NCI-H1436 (cell line): Measurements from ENCODE around the gene APELA.
A peak's percentile ranks its signal among the peaks of the same experiment; 100 is the strongest.
"Not testable (repeated sequence)": the region's sequence is repeated elsewhere in the genome, so short reads cannot be mapped to it uniquely, and the experiment has no call there.

Source experiments
- DNase-seq: peaks from one replicate; lab custom pipeline; 2025; lab: John Stamatoyannopoulos, UW

APELA gene

DNA sequence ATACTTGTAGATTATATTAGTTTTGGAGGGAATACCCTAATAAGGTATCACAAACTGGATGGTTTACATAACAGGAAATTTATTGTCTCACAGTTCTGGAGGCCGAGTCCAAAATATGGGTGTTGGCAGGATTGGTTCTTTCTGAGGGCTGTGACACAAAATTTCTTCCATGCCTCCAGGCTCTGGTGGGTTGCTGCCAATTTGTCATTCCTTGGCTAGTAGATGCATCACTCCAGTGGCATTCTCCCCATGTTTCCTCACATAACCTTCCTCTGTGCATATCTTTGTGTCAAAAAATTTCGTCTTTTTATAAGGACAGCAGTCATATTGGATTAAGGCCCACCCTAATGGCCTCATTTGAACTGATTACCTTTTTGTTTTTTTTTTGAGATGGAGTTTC lies 49.3 kb downstream of the APELA start:
- DNase-seq: no peak

DNA sequence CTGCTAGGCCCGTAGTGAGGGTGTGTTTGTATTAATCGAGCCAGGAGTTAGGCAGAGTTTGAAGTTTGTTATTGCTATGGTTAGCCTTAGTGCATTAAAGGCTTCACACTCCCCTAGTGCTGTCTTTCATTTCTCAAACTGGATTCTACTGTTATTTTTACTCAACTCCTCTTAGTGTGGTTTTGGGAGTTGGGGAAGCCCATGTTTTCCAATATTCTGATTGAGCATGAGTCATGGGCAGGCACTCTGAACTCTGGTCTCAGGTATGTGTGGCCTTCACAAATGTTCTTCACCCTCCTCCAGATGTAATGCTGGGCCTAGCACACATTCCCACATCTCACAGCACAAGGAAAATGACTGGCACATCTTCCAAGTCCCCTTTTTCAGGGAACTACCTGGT lies 50.1 kb downstream of the APELA start:
- DNase-seq: not testable (repeated sequence)

- no peak for DNase-seq
Observed at GRCh38 chr4:164930647-164931046, 53.7 kb downstream of the APELA start.

- DNase-seq: no peak
Observed at GRCh38 chr4:164931551-164932324, 54.8 kb downstream of the APELA start.

- DNase-seq: no peak
Observed at GRCh38 chr4:164933244-164933643, 56.3 kb downstream of the APELA start.

DNA sequence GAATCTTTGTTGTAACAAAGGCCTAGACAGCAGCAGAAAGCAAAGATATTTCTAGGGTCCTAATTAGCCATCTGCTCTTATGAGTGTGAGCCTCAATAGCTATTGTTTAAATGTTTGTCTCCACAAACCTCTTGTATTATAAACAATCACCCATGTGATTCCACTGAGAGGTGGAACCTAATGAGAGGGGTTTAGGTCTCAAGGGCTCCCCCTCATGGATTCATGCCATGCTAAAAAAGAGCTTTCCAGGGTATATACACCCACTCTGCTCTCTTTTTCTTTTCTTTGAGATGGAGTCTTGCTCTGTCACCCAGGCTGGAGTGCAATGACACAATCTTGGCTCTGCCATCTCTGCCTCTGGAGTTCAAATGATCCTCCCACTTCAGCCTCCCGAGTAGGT lies 58.4 kb downstream of the APELA start:
- DNase-seq: peak; percentile 21

DNA sequence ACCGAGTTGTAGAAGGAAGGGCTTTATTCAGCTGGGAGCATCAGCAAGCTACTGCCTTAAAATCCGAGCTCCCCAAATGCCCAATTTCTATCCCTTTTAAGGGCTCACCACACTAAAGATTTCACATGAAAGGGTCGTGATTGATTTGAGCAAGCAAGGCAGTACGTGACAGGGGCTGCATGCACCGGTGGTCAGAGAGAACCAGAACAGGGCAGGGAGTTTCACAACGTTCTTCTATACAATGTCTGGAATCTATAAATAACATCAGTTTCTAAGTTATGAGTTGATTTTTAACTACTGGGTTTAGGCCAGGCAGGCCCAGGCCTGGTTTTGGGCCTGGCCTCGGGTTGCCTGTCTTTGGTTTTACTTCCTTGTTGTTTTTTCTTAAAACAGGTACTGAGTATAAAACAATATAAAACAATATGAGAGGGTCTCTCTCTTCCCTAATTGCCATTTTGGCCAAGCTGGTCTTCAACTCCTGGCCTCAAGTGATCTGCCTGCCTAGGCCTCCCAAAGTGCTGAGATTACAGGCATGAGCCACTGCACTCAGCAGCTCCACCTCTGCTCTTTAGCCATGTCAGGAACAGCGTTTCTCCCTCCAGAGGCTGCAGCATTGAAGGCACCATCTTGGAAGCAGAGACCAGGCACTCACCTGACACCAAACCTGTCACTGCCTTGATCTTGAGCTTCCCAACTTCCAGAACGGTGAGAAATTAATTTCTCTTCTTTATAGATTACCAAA lies 59.1 kb downstream of the APELA start:
- DNase-seq: not testable (repeated sequence)

DNA sequence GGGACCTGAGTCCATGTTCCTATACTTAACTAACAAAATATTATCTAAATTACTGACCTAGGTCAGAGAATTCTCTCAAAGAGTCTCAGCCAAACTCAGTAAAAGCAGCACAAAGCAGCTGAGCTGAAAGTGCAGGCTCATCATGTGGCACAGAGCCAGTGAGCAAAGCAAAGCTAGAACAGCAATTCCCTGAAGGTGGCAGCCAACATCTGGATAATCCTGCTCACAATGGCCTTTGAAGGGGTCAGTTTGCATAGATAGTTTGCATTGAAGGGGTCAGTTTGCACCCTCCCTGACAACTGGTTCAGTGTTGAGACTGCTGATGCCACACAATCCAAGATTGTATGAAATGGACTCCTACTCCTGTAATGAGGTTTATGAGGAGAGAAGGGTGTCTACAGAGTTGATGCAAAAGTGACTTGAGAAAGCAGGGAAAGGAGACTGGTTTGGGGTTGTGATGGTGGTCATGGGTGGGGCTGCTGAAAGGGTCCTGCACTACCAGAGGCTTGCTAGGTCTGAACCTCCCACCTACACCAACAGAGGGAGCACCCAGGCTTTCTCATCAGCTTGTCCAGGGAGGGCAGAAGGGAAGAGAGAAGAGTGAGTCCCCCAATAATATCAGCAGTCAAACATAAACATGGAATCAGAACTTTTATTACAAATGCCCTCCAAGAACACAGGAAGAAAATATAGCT lies 60.7 kb downstream of the APELA start:
- no peak for DNase-seq

DNA sequence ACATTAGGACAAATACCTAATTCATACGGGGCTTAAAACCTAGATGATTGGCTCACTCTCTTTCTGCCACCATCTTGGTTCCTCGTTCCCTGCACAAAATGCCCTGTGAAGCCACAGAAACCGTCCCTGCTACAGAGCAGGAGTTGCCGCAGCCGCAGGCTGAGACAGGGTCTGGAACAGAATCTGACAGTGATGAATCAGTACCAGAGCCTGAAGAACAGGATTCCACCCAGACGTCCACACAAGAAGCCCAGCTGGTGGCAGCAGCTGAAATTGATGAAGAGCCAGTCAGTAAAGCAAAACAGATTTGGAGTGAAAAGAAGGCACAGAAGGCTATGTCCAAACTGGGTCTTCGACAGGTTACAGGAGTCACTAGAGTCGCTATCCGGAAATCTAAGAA lies 66.2 kb downstream of the APELA start:
- DNase-seq: no peak

- no peak for DNase-seq
Observed at GRCh38 chr4:164945146-164945545, 68.2 kb downstream of the APELA start.

- DNase-seq: no peak
Observed at GRCh38 chr4:164946810-164947209, 69.8 kb downstream of the APELA start.
